Measurements from ENCODE around the gene ACTN1.

- TF ChIP-seq POLR2A (IDR thresholded peaks at IDR 0.05) (no peak), CTCF (IDR thresholded peaks at IDR 0.05) (no peak), POLR2AphosphoS5 (IDR thresholded peaks at IDR 0.05; ENCODE audit: insufficient read depth in 1 of 2, low read depth in 1 of 2) (no peak)
Observed at GRCh38 chr14:68936980-68937379, 42.1 kb downstream of the ACTN1 start.
